ENCODE data around the gene OR2F1.

Gene OR2F1

DNA sequence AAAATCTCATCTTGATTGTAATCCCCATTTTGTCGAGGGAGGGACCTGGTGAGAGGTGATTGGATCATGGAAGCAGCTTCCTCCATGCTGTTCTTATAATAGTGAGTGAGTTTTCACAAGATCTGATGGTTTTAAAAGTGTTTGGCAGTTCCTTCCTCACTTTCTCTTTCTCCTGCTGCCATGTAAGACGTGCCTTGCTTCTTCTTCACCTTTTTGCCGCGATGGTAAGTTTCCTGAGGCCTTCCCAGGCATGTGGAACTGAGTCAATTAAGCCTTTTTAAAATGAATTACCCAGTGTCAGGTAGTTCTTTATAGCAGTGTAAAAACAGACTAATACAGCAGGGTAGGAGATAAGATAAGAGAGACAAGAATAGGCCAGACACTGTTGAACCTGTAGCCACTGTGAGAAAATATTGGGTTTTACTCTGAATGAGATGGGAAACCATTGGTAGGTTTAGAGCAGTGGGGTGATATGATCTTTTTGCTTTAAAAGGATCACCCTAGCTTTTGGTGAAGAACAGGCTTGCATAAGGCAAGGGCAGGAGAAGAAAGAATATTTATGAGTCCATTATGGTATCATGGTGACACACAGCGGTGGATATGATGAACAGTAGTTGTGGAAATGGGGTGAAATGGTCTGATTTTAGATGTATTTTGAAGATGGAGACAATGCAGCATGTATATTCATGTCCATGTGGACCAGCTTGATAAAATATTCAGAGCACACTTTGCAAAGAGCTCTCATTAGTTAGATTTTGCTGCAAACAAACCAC lies 57.0 kb downstream of the OR2F1 start:
- DNase-seq (ENCODE audit: low read depth), result no peak
- H3K4me3 ChIP-seq (ENCODE audit: low read depth, low read length), result no peak overlapping the region
- TF ChIP-seq POLR2A (IDR thresholded peaks at IDR 0.05; ENCODE audit: extremely low read depth, insufficient read length) (no peak), MYC (IDR thresholded peaks at IDR 0.05; ENCODE audit: low read depth, low read length) (no peak), CTCF (IDR thresholded peaks at IDR 0.05; ENCODE audit: low read depth, low read length) (no peak)
- TF ChIP-seq, protein P1, sequence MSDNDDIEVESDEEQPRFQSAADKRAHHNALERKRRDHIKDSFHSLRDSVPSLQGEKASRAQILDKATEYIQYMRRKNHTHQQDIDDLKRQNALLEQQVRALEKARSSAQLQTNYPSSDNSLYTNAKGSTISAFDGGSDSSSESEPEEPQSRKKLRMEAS (IDR thresholded peaks at IDR 0.05; ENCODE audit: low read depth, low read length), result no peak
